ENCODE data around the gene ZNF501. TPM values are rescaled to one million over a fixed set of nuclear protein-coding genes. Genes with fewer than 3 reads are reported as not detected.

The ZNF501 gene
- polyA plus RNA-seq, 1 donor from 2014 or later: 5.6 TPM

DNA sequence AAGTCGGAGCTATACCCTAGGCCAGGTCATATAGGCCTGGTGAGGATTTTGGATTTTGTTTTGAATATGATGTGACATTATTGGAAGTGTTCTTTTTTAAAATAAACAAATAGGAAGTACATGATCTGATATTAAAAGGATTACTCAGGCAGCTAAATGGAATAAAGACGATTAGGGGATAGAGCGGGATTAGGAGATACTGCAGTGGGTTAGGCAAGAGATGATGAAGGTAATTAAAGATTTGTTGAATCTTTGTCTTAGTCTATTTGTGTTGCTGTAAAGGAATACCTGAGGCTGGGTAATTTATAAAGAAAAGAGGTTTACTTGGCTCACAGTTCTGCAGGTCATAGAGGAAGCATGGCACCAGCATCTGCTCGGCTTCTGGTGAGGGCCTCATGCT lies 53.5 kb downstream of the ZNF501 start:
- Histone ChIP-seq H3K27ac (ENCODE audit: low read length) (no peak overlapping the region), H3K9ac (ENCODE audit: low read length) (no peak overlapping the region), H3K27me3 (ENCODE audit: insufficient read depth, low read depth, low read length) (no peaks in the 10 kb centered on the region), H3K4me3 (ENCODE audit: low read length) (no peak overlapping the region), H3K79me2 (replicated peaks; ENCODE audit: insufficient read depth, low read length) (no peaks in the 10 kb centered on the region), H3K9me2 (ENCODE audit: insufficient read depth, low read length) (no peaks in the 10 kb centered on the region), H3F3A (ENCODE audit: insufficient read depth, low read length, poor library complexity, severe bottlenecking) (no peaks in the 10 kb centered on the region), H3K36me3 (ENCODE audit: insufficient read depth, low read length) (no peaks in the 10 kb centered on the region), H2AFZ (ENCODE audit: low read depth, low read length) (no peak overlapping the region), H4K20me1 (ENCODE audit: insufficient read depth) (no peaks in the 10 kb centered on the region), H3K9me3 (ENCODE audit: low read length) (no peaks in the 10 kb centered on the region), H3K4me2 (ENCODE audit: low read length) (no peak overlapping the region)
- no peak for TF ChIP-seq SMC3 (conservative IDR thresholded peaks at IDR 0.05; ENCODE audit: poor library complexity)
- TF ChIP-seq TAF1 (IDR thresholded peaks at IDR 0.05; ENCODE audit: low read depth): no peak
- no peak for TF ChIP-seq RAD21 (conservative IDR thresholded peaks at IDR 0.05)
- TF ChIP-seq, protein P1, sequence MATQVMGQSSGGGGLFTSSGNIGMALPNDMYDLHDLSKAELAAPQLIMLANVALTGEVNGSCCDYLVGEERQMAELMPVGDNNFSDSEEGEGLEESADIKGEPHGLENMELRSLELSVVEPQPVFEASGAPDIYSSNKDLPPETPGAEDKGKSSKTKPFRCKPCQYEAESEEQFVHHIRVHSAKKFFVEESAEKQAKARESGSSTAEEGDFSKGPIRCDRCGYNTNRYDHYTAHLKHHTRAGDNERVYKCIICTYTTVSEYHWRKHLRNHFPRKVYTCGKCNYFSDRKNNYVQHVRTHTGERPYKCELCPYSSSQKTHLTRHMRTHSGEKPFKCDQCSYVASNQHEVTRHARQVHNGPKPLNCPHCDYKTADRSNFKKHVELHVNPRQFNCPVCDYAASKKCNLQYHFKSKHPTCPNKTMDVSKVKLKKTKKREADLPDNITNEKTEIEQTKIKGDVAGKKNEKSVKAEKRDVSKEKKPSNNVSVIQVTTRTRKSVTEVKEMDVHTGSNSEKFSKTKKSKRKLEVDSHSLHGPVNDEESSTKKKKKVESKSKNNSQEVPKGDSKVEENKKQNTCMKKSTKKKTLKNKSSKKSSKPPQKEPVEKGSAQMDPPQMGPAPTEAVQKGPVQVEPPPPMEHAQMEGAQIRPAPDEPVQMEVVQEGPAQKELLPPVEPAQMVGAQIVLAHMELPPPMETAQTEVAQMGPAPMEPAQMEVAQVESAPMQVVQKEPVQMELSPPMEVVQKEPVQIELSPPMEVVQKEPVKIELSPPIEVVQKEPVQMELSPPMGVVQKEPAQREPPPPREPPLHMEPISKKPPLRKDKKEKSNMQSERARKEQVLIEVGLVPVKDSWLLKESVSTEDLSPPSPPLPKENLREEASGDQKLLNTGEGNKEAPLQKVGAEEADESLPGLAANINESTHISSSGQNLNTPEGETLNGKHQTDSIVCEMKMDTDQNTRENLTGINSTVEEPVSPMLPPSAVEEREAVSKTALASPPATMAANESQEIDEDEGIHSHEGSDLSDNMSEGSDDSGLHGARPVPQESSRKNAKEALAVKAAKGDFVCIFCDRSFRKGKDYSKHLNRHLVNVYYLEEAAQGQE (IDR thresholded peaks at IDR 0.05; ENCODE audit: borderline replicate concordance): no peak
- no peak for TF ChIP-seq MXI1 (conservative IDR thresholded peaks at IDR 0.05; ENCODE audit: poor library complexity, severe bottlenecking)
- TF ChIP-seq EZH2 (IDR thresholded peaks at IDR 0.05; ENCODE audit: borderline replicate concordance, insufficient read depth, low read length, poor library complexity, severe bottlenecking): no peak
- no peak for TF ChIP-seq POLR2AphosphoS5 (IDR thresholded peaks at IDR 0.05)
- no peak for TF ChIP-seq EP300 (conservative IDR thresholded peaks at IDR 0.05; ENCODE audit: poor library complexity, severe bottlenecking)

Other genes with a start within 250 kb of the ZNF501 start
- 23.9 and 25.9 TPM in 2 replicates for gene ZKSCAN7, start 174.4 kb upstream of the ZNF501 start, polyA plus RNA-seq
- gene ZNF660, start 144.7 kb upstream of the ZNF501 start, polyA plus RNA-seq: 8.1 and 9.4 TPM in 2 replicates
- 51.9 and 64.1 TPM in 2 replicates for gene ZNF197, start 104.6 kb upstream of the ZNF501 start, polyA plus RNA-seq
- gene ZNF35, start 80.9 kb upstream of the ZNF501 start, polyA plus RNA-seq: 10.3 and 14.9 TPM in 2 replicates
- 14.3 and 16.0 TPM in 2 replicates for gene ZNF502, start 17.0 kb upstream of the ZNF501 start, polyA plus RNA-seq
- gene KIAA1143, start 32.0 kb downstream of the ZNF501 start, polyA plus RNA-seq: 17.6 and 18.4 TPM in 2 replicates
- gene KIF15, start 32.2 kb downstream of the ZNF501 start, polyA plus RNA-seq: 1.2 and 5.8 TPM in 2 replicates
- 15.1 and 18.2 TPM in 2 replicates for gene TMEM42, start 132.3 kb downstream of the ZNF501 start, polyA plus RNA-seq
- gene TGM4, start 145.0 kb downstream of the ZNF501 start, polyA plus RNA-seq: not detected in 2 replicates
- 35.8 and 45.3 TPM in 2 replicates for gene ZDHHC3, start 246.5 kb downstream of the ZNF501 start, polyA plus RNA-seq
- 80.3 and 87.5 TPM in 2 replicates for gene EXOSC7, start 246.6 kb downstream of the ZNF501 start, polyA plus RNA-seq

Measured in neural cell (in vitro differentiated cells).